H1 (cell line): Measurements from ENCODE around the gene GP2. TPM values are rescaled to one million over a fixed set of nuclear protein-coding genes. Genes with fewer than 3 reads are reported as not detected.

Experiments
- CTCF ChIA-PET: fragments of 300-600 bp; sonication (Branson Sonifier 250); formaldehyde crosslinking; loops from one replicate; lab custom pipeline; 2021; ENCODE audit not compliant: partially characterized antibody; lab: Charles Lee
- POLR2A ChIA-PET: fragments of 300-600 bp; sonication (Branson Sonifier 250); formaldehyde crosslinking; loops from one replicate; lab custom pipeline; 2021; ENCODE audit warnings: inconsistent platforms; ENCODE audit not compliant: partially characterized antibody; lab: Charles Lee
- DNase-seq, 2 experiments: peaks; one replicate each; pipeline versions ENCODE4 v3.0.0 to v3.0.0-alpha.2; 2010 to 2022; ENCODE audit warnings: low spot score in 2 of 2, low read depth in 1 of 2, mixed read lengths in 1 of 2
- FAIRE-seq: peaks from 2 replicates; lab custom pipeline; 2011; peaks lifted over from hg19 to GRCh38; lab: Jason Lieb, UNC
- H2AFZ ChIP-seq: 2 replicates; pipeline ENCODE4 v1.8.1; 2012; ENCODE audit warnings: low read length, inconsistent platforms
- H2AK5ac ChIP-seq: 2 replicates; pipeline ENCODE4 v1.6.1; 2013; ENCODE audit warnings: low read depth, low read length
- H2BK120ac ChIP-seq: replicated peaks from 2 replicates; pipeline ENCODE3; 2013; ENCODE audit warnings: low read depth, low read length, inconsistent platforms
- H2BK12ac ChIP-seq: 2 replicates; pipeline ENCODE4 v1.6.1; 2013; ENCODE audit warnings: low read depth, low read length
- H2BK15ac ChIP-seq: 2 replicates; pipeline ENCODE4 v1.6.1; 2013; ENCODE audit warnings: low read length
- H2BK20ac ChIP-seq: 2 replicates; pipeline ENCODE4 v1.6.1; 2013; ENCODE audit warnings: low read length
- H2BK5ac ChIP-seq: 2 replicates; pipeline ENCODE4 v1.6.1; 2013; ENCODE audit warnings: low read depth, low read length
- H3K14ac ChIP-seq: 2 replicates; pipeline ENCODE4 v1.6.1; 2013; ENCODE audit warnings: inconsistent platforms; ENCODE audit not compliant: insufficient read length
- H3K18ac ChIP-seq: 2 replicates; pipeline ENCODE4 v1.6.1; 2013; ENCODE audit warnings: low read length; ENCODE audit errors: extremely low read depth
- H3K23ac ChIP-seq: 2 replicates; pipeline ENCODE4 v1.6.1; 2013; ENCODE audit warnings: inconsistent platforms; ENCODE audit not compliant: insufficient read length
- H3K23me2 ChIP-seq: 2 replicates; pipeline ENCODE4 v1.6.1; 2013; ENCODE audit warnings: low read depth, low read length
- H3K27ac ChIP-seq: 2 replicates; pipeline ENCODE4 v1.6.1; 2011; ENCODE audit warnings: low read depth, low read length, inconsistent platforms
- H3K27me3 ChIP-seq, 4 experiments: replicated peaks in 1 of 4; 1 replicate in 1 of 4; 2 replicates in 3 of 4; pipeline versions ENCODE4 v1.6.1 to v1.8.1; 2011 to 2013; ENCODE audit warnings: low read length in 3 of 4, mild to moderate bottlenecking in 3 of 4, inconsistent platforms in 2 of 4, mixed read lengths in 2 of 4, moderate library complexity in 1 of 4; ENCODE audit not compliant: control insufficient read depth in 3 of 4, insufficient read depth in 3 of 4; ENCODE audit errors: extremely low read depth in 1 of 4
- H3K36me3 ChIP-seq, 4 experiments: 2 replicates each; pipeline versions ENCODE4 v1.6.1 to v1.8.1; 2011 to 2013; ENCODE audit warnings: mild to moderate bottlenecking in 4 of 4, low read length in 3 of 4, moderate library complexity in 2 of 4, control low read depth in 1 of 4, inconsistent platforms in 1 of 4; ENCODE audit not compliant: insufficient read depth in 4 of 4, control insufficient read depth in 2 of 4
- H3K4ac ChIP-seq: replicated peaks from 2 replicates; pipeline ENCODE3; 2013; ENCODE audit warnings: low read length, low read depth, mixed read lengths, inconsistent platforms; ENCODE audit not compliant: insufficient read length
- H3K4me1 ChIP-seq, 4 experiments: replicated peaks in 1 of 4; 1 replicate in 1 of 4; 2 replicates in 3 of 4; pipeline versions ENCODE4 v1.6.1 to v1.8.1; 2011 to 2013; ENCODE audit warnings: low read length in 3 of 4, inconsistent platforms in 2 of 4, mixed read lengths in 1 of 4; ENCODE audit not compliant: insufficient read depth in 4 of 4, control insufficient read depth in 3 of 4
- H3K4me2 ChIP-seq, 2 experiments: 2 replicates each; pipeline versions ENCODE4 v1.6.1 to v1.8.1; 2011 to 2013; ENCODE audit warnings: low read depth in 2 of 2, low read length in 2 of 2, control low read depth in 1 of 2, inconsistent platforms in 1 of 2, mild to moderate bottlenecking in 1 of 2; ENCODE audit not compliant: insufficient read depth in 1 of 2
- H3K4me3 ChIP-seq, 4 experiments: fragments of 200-600, 300-600 bp in 1 of 4; sonication (generic), shearing (Covaris generic), sonication (Bioruptor Twin) in 1 of 4; 2 replicates each; pipeline versions ENCODE4 v1.5.1 to v1.8.1; 2011 to 2016; ENCODE audit warnings: low read length in 4 of 4, low read depth in 3 of 4, control low read depth in 2 of 4, inconsistent platforms in 2 of 4, mild to moderate bottlenecking in 2 of 4, mixed read lengths in 1 of 4, moderate library complexity in 1 of 4; ENCODE audit not compliant: insufficient read depth in 2 of 4; ENCODE audit errors: extremely low read depth in 1 of 4
- H3K56ac ChIP-seq: replicated peaks from 2 replicates; pipeline ENCODE3; 2013; ENCODE audit warnings: low read depth, mild to moderate bottlenecking, mixed read lengths, low read length, inconsistent platforms; ENCODE audit not compliant: insufficient read length
- H3K79me1 ChIP-seq: 2 replicates; pipeline ENCODE4 v1.6.1; 2013; ENCODE audit warnings: low read depth, low read length, control low read depth
- H3K79me2 ChIP-seq, 2 experiments: 2 replicates each; pipeline versions ENCODE4 v1.6.1 to v1.8.1; 2012 to 2013; ENCODE audit warnings: low read length in 2 of 2, mild to moderate bottlenecking in 2 of 2, inconsistent platforms in 1 of 2; ENCODE audit not compliant: insufficient read depth in 2 of 2, control insufficient read depth in 1 of 2
- H3K9ac ChIP-seq, 4 experiments: replicated peaks in 1 of 4; 1 replicate in 1 of 4; 2 replicates in 3 of 4; pipeline versions ENCODE4 v1.6.1 to v1.8.1; 2011 to 2013; ENCODE audit warnings: low read depth in 3 of 4, low read length in 3 of 4, control low read depth in 2 of 4, mild to moderate bottlenecking in 2 of 4, moderate library complexity in 2 of 4, inconsistent platforms in 1 of 4; ENCODE audit errors: extremely low read depth in 1 of 4
- H3K9me3 ChIP-seq, 2 experiments: 2 replicates each; pipeline versions ENCODE4 v1.6.1 to v1.8.1; 2012 to 2013; ENCODE audit warnings: mild to moderate bottlenecking in 2 of 2, moderate library complexity in 2 of 2, control low read depth in 1 of 2, inconsistent platforms in 1 of 2, low read depth in 1 of 2, low read length in 1 of 2, mixed read lengths in 1 of 2; ENCODE audit not compliant: insufficient read depth in 2 of 2
- H4K20me1 ChIP-seq, 2 experiments: replicated peaks in 1 of 2; 2 replicates each; pipeline versions ENCODE3 to v1.8.1; 2011 to 2013; ENCODE audit warnings: inconsistent platforms in 2 of 2, low read length in 2 of 2, mild to moderate bottlenecking in 1 of 2; ENCODE audit not compliant: insufficient read depth in 2 of 2, control insufficient read depth in 1 of 2
- H4K5ac ChIP-seq: 2 replicates; pipeline ENCODE4 v1.6.1; 2013; ENCODE audit warnings: low read length, low read depth, mixed read lengths, inconsistent platforms; ENCODE audit not compliant: insufficient read length
- H4K8ac ChIP-seq: 2 replicates; pipeline ENCODE4 v1.8.0; 2013; ENCODE audit warnings: mild to moderate bottlenecking, moderate library complexity, low read length, inconsistent platforms; ENCODE audit not compliant: insufficient read depth; ENCODE audit errors: extremely low read depth
- H4K91ac ChIP-seq: replicated peaks from 2 replicates; pipeline ENCODE3; 2013; ENCODE audit warnings: low read length, mixed read lengths, inconsistent platforms; ENCODE audit not compliant: insufficient read length
- EGR1 ChIP-seq: IDR thresholded peaks from 2 replicates; pipeline ENCODE4 v1.6.1; 2011; ENCODE audit warnings: low read depth, low read length, borderline replicate concordance
- WGBS, 2 experiments: shearing (Covaris generic) in 1 of 2; methylation state at CpG; one replicate each; pipeline versions ENCODE4 v1.1.6 to v1.1.7; 2013 to 2015; ENCODE audit warnings: low lambda C conversion rate in 2 of 2, mixed read lengths in 2 of 2, inconsistent platforms in 1 of 2, low coverage in 1 of 2, missing lambda C conversion rate in 1 of 2; ENCODE audit not compliant: insufficient replicate concordance in 2 of 2, insufficient coverage in 1 of 2, insufficient read length in 1 of 2; ENCODE audit errors: extremely low coverage in 1 of 2, missing lambda C conversion rate in 1 of 2; 5-methylcytosine and 5-hydroxymethylcytosine counted together
- polyA plus RNA-seq, 7 experiments: library from polyadenylated mRNA; depleted of rRNA in 3 of 7; stranded (reverse) in 5 of 7; unstranded in 2 of 7; fragments of >200 nt in 5 of 7; fragments of 200-250 nt in 2 of 7; gene quantifications; 1 replicate in 5 of 7; 2 replicates in 1 of 7; 4 replicates in 1 of 7; pipeline versions ENCODE4 v1.2.1 to v1.2.3, GENCODE V29; 2011 to 2013; ENCODE audit warnings: missing spikeins in 2 of 7, mixed read lengths in 2 of 7
- total RNA-seq: library from RNA; stranded (reverse); fragmentation: NEBNext Ultra II Directional; extraction: Animal tissue kit (Norgen Biotek cat#: 25700); gene quantifications from 2 replicates; pipeline ENCODE4 v1.2.1, GENCODE V29; 2021

Gene GP2
- total and polyA plus RNA-seq, 2 of the 8 experiments (the other 6 are each of a cell fraction or from before 2014, with no cell fraction given) = not detected

DNA sequence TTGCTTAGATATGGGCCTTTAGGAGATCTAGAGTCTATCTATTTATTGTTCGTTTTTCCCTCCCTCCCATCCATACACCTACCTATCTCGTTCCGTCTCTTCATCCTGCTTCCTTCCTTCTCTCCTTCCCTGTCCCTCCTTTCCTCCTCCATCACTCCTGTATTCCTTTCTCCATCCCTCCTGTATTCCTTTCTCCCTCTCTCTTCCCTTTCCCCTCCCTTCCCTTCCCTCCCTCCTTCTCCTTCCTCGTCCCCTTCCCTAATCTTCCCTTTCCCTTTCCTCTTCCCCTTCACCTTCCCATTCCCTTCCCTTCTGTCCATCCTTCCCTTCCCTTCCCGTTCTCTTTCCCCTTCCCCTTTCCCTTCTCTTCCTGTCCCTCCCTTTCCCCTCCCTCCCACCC is 10.6 kb downstream of the GP2 start:
- Histone ChIP-seq H2BK15ac (no peak overlapping the region), H3K23ac (no peak overlapping the region), H3K79me2 (no peaks in the 10 kb centered on the region), H3K4me2 (no peak overlapping the region), H2BK12ac (no peak overlapping the region), H2BK120ac (no peak overlapping the region), H3K4ac (no peak overlapping the region), H3K18ac (no peak overlapping the region), H4K20me1 (no peaks in the 10 kb centered on the region), H4K91ac (no peak overlapping the region), H3K9ac (no peak overlapping the region), H2BK20ac (no peak overlapping the region), H3K14ac (no peak overlapping the region), H2BK5ac (no peak overlapping the region), H3K79me1 (no peaks in the 10 kb centered on the region), H3K27ac (no peak overlapping the region), H3K4me3 (no peak overlapping the region), H3K27me3 (no peaks in the 10 kb centered on the region; a peak in 1 of 7 replicates), H2AFZ (no peak overlapping the region), H4K5ac (no peak overlapping the region), H3K56ac (no peak overlapping the region), H3K4me1 (no peaks in the 10 kb centered on the region), H4K8ac (no peak overlapping the region), H3K36me3 (no peaks in the 10 kb centered on the region), H3K9me3 (0 out of 4 replicates have a peak, but pooled peaks cover 0 to under 1% of the 10 kb centered on the region in 2 experiments), H3K23me2 (no peaks in the 10 kb centered on the region), H2AK5ac (no peak overlapping the region)
- WGBS, 2 experiments = 59 to 79% methylated on average over 5 of the region's 5 CpGs
- POLR2A ChIA-PET = no interaction called here
- no peak for DNase-seq
- no peak for FAIRE-seq
- TF ChIP-seq EGR1 = no peak
- CTCF ChIA-PET = interaction anchor here (1.2 kb wide), 1 partner anchor 16 kb away, joined by 3 read pairs; no protein-coding TSS in a partner anchor
